ENCODE measurements around the gene DOK6.

The DOK6 gene

GRCh38 chr18:69817335-69817940, 416.8 kb downstream of the DOK6 start:
- no peak overlapping the region for H4K91ac ChIP-seq (ENCODE audit: low read depth, low read length, poor library complexity)
- no peaks in the 10 kb centered on the region for H3K36me3 ChIP-seq (replicated peaks in 1 of 2; ENCODE audit: control insufficient read depth in 2 of 2, insufficient read depth in 2 of 2, low read length in 2 of 2)
- no peak overlapping the region for H3K9ac ChIP-seq (ENCODE audit: low read depth, low read length, poor library complexity)
- peaks cover 0 to 3% of the 10 kb centered on the region in 2 donors for H3K9me3 ChIP-seq (replicated peaks in 1 of 2; ENCODE audit: control insufficient read depth in 2 of 2, insufficient read depth in 1 of 2, low read depth in 1 of 2, low read length in 2 of 2)
- no peak overlapping the region for H3K27ac ChIP-seq (replicated peaks; ENCODE audit: low read length)
- no peaks in the 10 kb centered on the region for H3K4me1 ChIP-seq (ENCODE audit: control insufficient read depth in 2 of 2, insufficient read depth in 1 of 2, low read depth in 1 of 2, low read length in 2 of 2)
- no CpG with 5 or more reads among the region's 5 CpGs for WGBS, 2 donors (ENCODE audit: extremely low coverage in 2 of 2, insufficient read length in 2 of 2, insufficient replicate concordance in 1 of 2)
- no peak overlapping the region for H3K4me2 ChIP-seq (ENCODE audit: insufficient read depth, low read length, poor library complexity, severe bottlenecking)
- H2BK12ac ChIP-seq (ENCODE audit: low read length) = no peak overlapping the region
- no peak overlapping the region for H3K4ac ChIP-seq (ENCODE audit: low read length)
- no peak overlapping the region for H2BK120ac ChIP-seq (ENCODE audit: low read depth, low read length)
- no peak overlapping the region for H3K23ac ChIP-seq (ENCODE audit: low read depth, low read length, poor library complexity)
- H3K27me3 ChIP-seq (ENCODE audit: control insufficient read depth in 3 of 3, insufficient read depth in 3 of 3, low read depth in 1 of 3, low read length in 3 of 3) = no peaks in the 10 kb centered on the region
- DNase-seq (ENCODE audit: low spot score) = no peak
- no peak overlapping the region for H4K8ac ChIP-seq (ENCODE audit: low read depth, low read length)
- H3K14ac ChIP-seq (ENCODE audit: low read length) = no peak overlapping the region
- no peak overlapping the region for H2AK5ac ChIP-seq (ENCODE audit: low read depth, low read length)
- no peak overlapping the region for H2BK5ac ChIP-seq (ENCODE audit: low read length)
- H2BK15ac ChIP-seq (ENCODE audit: low read length) = no peak overlapping the region
- no peaks in the 10 kb centered on the region for H3K79me1 ChIP-seq (ENCODE audit: low read depth, low read length)
- no peak overlapping the region for H2AFZ ChIP-seq (ENCODE audit: low read length)
- no peak overlapping the region for H3K18ac ChIP-seq (ENCODE audit: low read length)
- no peak overlapping the region for H3K4me3 ChIP-seq (ENCODE audit: low read length in 2 of 2)

- no peak for DNase-seq (ENCODE audit: low spot score)
- no peak overlapping the region for H3K27ac ChIP-seq (replicated peaks; ENCODE audit: low read length)
- H3K27me3 ChIP-seq (ENCODE audit: control insufficient read depth in 3 of 3, insufficient read depth in 3 of 3, low read depth in 1 of 3, low read length in 3 of 3) = no peaks in the 10 kb centered on the region
- no peak overlapping the region for H4K91ac ChIP-seq (ENCODE audit: low read depth, low read length, poor library complexity)
- no peak overlapping the region for H2BK12ac ChIP-seq (ENCODE audit: low read length)
- H3K4me1 ChIP-seq (ENCODE audit: control insufficient read depth in 2 of 2, insufficient read depth in 1 of 2, low read depth in 1 of 2, low read length in 2 of 2) = no peaks in the 10 kb centered on the region
- H2AK5ac ChIP-seq (ENCODE audit: low read depth, low read length) = no peak overlapping the region
- no peak overlapping the region for H2AFZ ChIP-seq (ENCODE audit: low read length)
- H2BK5ac ChIP-seq (ENCODE audit: low read length) = no peak overlapping the region
- H3K14ac ChIP-seq (ENCODE audit: low read length) = no peak overlapping the region
- H3K79me1 ChIP-seq (ENCODE audit: low read depth, low read length) = no peaks in the 10 kb centered on the region
- H2BK15ac ChIP-seq (ENCODE audit: low read length) = no peak overlapping the region
- no peaks in the 10 kb centered on the region for H3K9me3 ChIP-seq (replicated peaks in 1 of 2; ENCODE audit: control insufficient read depth in 2 of 2, insufficient read depth in 1 of 2, low read depth in 1 of 2, low read length in 2 of 2)
- no peak overlapping the region for H3K23ac ChIP-seq (ENCODE audit: low read depth, low read length, poor library complexity)
- H3K9ac ChIP-seq (ENCODE audit: low read depth, low read length, poor library complexity) = no peak overlapping the region
- no peak overlapping the region for H3K4ac ChIP-seq (ENCODE audit: low read length)
- H3K4me2 ChIP-seq (ENCODE audit: insufficient read depth, low read length, poor library complexity, severe bottlenecking) = no peak overlapping the region
- H4K8ac ChIP-seq (ENCODE audit: low read depth, low read length) = no peak overlapping the region
- no peak overlapping the region for H2BK120ac ChIP-seq (ENCODE audit: low read depth, low read length)
- no peaks in the 10 kb centered on the region for H3K36me3 ChIP-seq (replicated peaks in 1 of 2; ENCODE audit: control insufficient read depth in 2 of 2, insufficient read depth in 2 of 2, low read length in 2 of 2)
- H3K4me3 ChIP-seq (ENCODE audit: low read length in 2 of 2) = no peak overlapping the region
- no CpG with 5 or more reads among the region's 2 CpGs for WGBS, 2 donors (ENCODE audit: extremely low coverage in 2 of 2, insufficient read length in 2 of 2, insufficient replicate concordance in 1 of 2)
- H3K18ac ChIP-seq (ENCODE audit: low read length) = no peak overlapping the region
Measured at GRCh38 chr18:69819460-69819859, 418.8 kb downstream of the DOK6 start.

- H3K79me1 ChIP-seq (ENCODE audit: low read depth, low read length) = no peaks in the 10 kb centered on the region
- no peak overlapping the region for H3K4ac ChIP-seq (ENCODE audit: low read length)
- H3K14ac ChIP-seq (ENCODE audit: low read length) = no peak overlapping the region
- no peaks in the 10 kb centered on the region for H3K9me3 ChIP-seq (replicated peaks in 1 of 2; ENCODE audit: control insufficient read depth in 2 of 2, insufficient read depth in 1 of 2, low read depth in 1 of 2, low read length in 2 of 2)
- no CpG with 5 or more reads among the region's 4 CpGs for WGBS, 2 donors (ENCODE audit: extremely low coverage in 2 of 2, insufficient read length in 2 of 2, insufficient replicate concordance in 1 of 2)
- no peak overlapping the region for H3K9ac ChIP-seq (ENCODE audit: low read depth, low read length, poor library complexity)
- H4K91ac ChIP-seq (ENCODE audit: low read depth, low read length, poor library complexity) = no peak overlapping the region
- no peak overlapping the region for H2BK120ac ChIP-seq (ENCODE audit: low read depth, low read length)
- no peak overlapping the region for H2AFZ ChIP-seq (ENCODE audit: low read length)
- H2BK15ac ChIP-seq (ENCODE audit: low read length) = no peak overlapping the region
- no peak overlapping the region for H2BK5ac ChIP-seq (ENCODE audit: low read length)
- no peaks in the 10 kb centered on the region for H3K4me1 ChIP-seq (ENCODE audit: control insufficient read depth in 2 of 2, insufficient read depth in 1 of 2, low read depth in 1 of 2, low read length in 2 of 2)
- no peak overlapping the region for H2AK5ac ChIP-seq (ENCODE audit: low read depth, low read length)
- H2BK12ac ChIP-seq (ENCODE audit: low read length) = no peak overlapping the region
- H3K27me3 ChIP-seq (ENCODE audit: control insufficient read depth in 3 of 3, insufficient read depth in 3 of 3, low read depth in 1 of 3, low read length in 3 of 3) = no peaks in the 10 kb centered on the region
- no peak overlapping the region for H4K8ac ChIP-seq (ENCODE audit: low read depth, low read length)
- H3K27ac ChIP-seq (replicated peaks; ENCODE audit: low read length) = no peak overlapping the region
- no peaks in the 10 kb centered on the region for H3K36me3 ChIP-seq (replicated peaks in 1 of 2; ENCODE audit: control insufficient read depth in 2 of 2, insufficient read depth in 2 of 2, low read length in 2 of 2)
- no peak overlapping the region for H3K23ac ChIP-seq (ENCODE audit: low read depth, low read length, poor library complexity)
- no peak for DNase-seq (ENCODE audit: low spot score)
- no peak overlapping the region for H3K18ac ChIP-seq (ENCODE audit: low read length)
- H3K4me2 ChIP-seq (ENCODE audit: insufficient read depth, low read length, poor library complexity, severe bottlenecking) = no peak overlapping the region
- H3K4me3 ChIP-seq (ENCODE audit: low read length in 2 of 2) = no peak overlapping the region
Measured at GRCh38 chr18:69820538-69820937, 419.9 kb downstream of the DOK6 start.

GRCh38 chr18:69830189-69830588, 429.5 kb downstream of the DOK6 start:
- no peak for DNase-seq (ENCODE audit: low spot score)
- Histone ChIP-seq H3K4ac (ENCODE audit: low read length) (no peak overlapping the region), H3K27me3 (ENCODE audit: control insufficient read depth in 3 of 3, insufficient read depth in 3 of 3, low read depth in 1 of 3, low read length in 3 of 3) (no peaks in the 10 kb centered on the region), H3K79me1 (ENCODE audit: low read depth, low read length) (no peaks in the 10 kb centered on the region), H3K23ac (ENCODE audit: low read depth, low read length, poor library complexity) (no peak overlapping the region), H2BK5ac (ENCODE audit: low read length) (no peak overlapping the region), H3K36me3 (replicated peaks in 1 of 2; ENCODE audit: control insufficient read depth in 2 of 2, insufficient read depth in 2 of 2, low read length in 2 of 2) (no peaks in the 10 kb centered on the region), H3K18ac (ENCODE audit: low read length) (no peak overlapping the region), H3K27ac (replicated peaks; ENCODE audit: low read length) (no peak overlapping the region), H4K8ac (ENCODE audit: low read depth, low read length) (no peak overlapping the region), H4K91ac (ENCODE audit: low read depth, low read length, poor library complexity) (no peak overlapping the region), H3K14ac (ENCODE audit: low read length) (no peak overlapping the region), H2BK120ac (ENCODE audit: low read depth, low read length) (no peak overlapping the region), H3K4me1 (ENCODE audit: control insufficient read depth in 2 of 2, insufficient read depth in 1 of 2, low read depth in 1 of 2, low read length in 2 of 2) (no peaks in the 10 kb centered on the region), H3K4me3 (ENCODE audit: low read length in 2 of 2) (no peak overlapping the region), H2AK5ac (ENCODE audit: low read depth, low read length) (no peak overlapping the region), H2BK15ac (ENCODE audit: low read length) (no peak overlapping the region), H2AFZ (ENCODE audit: low read length) (no peak overlapping the region), H2BK12ac (ENCODE audit: low read length) (no peak overlapping the region), H3K9ac (ENCODE audit: low read depth, low read length, poor library complexity) (no peak overlapping the region), H3K9me3 (replicated peaks in 1 of 2; ENCODE audit: control insufficient read depth in 2 of 2, insufficient read depth in 1 of 2, low read depth in 1 of 2, low read length in 2 of 2) (no peaks in the 10 kb centered on the region), H3K4me2 (ENCODE audit: insufficient read depth, low read length, poor library complexity, severe bottlenecking) (no peak overlapping the region)
- WGBS, 2 donors (ENCODE audit: extremely low coverage in 2 of 2, insufficient read length in 2 of 2, insufficient replicate concordance in 1 of 2) = no CpG with 5 or more reads among the region's 1 CpG
